BLaER1 treated with 17β-estradiol and CSF1 and Interleukin-3, amounts not matched to agents 10 nM and 100 nM (cell line): ENCODE measurements around the gene DAND5.
A peak's percentile ranks its signal among the peaks of the same experiment; 100 is the strongest.

Source experiments
- H3K27ac ChIP-seq, 11 experiments: shearing (Covaris generic); formaldehyde crosslinking; 2 replicates each; pipeline ENCODE4 v1.8.1; 2022
- H3K27me3 ChIP-seq, 11 experiments: shearing (Covaris generic); formaldehyde crosslinking; 2 replicates each; pipeline ENCODE4 v1.8.1; 2022
- H3K36me3 ChIP-seq, 11 experiments: shearing (Covaris generic); formaldehyde crosslinking; 2 replicates each; pipeline ENCODE4 v1.8.1; 2022
- H3K4me1 ChIP-seq, 10 experiments: shearing (Covaris generic); formaldehyde crosslinking; 2 replicates each; pipeline ENCODE4 v1.8.1; 2022
- H3K4me2 ChIP-seq, 11 experiments: shearing (Covaris generic); formaldehyde crosslinking; 2 replicates each; pipeline ENCODE4 v1.8.1; 2022
- H3K4me3 ChIP-seq, 10 experiments: shearing (Covaris generic); formaldehyde crosslinking; 2 replicates each; pipeline ENCODE4 v1.8.1; 2022
- H3K9ac ChIP-seq, 11 experiments: shearing (Covaris generic); formaldehyde crosslinking; 2 replicates each; pipeline ENCODE4 v1.8.1; 2022
- H3K9me3 ChIP-seq, 11 experiments: shearing (Covaris generic); formaldehyde crosslinking; replicated peaks in 1 of 11; 2 replicates each; pipeline ENCODE4 v1.8.1; 2022
- H4K20me1 ChIP-seq, 11 experiments: shearing (Covaris generic); formaldehyde crosslinking; 2 replicates each; pipeline ENCODE4 v1.8.1; 2022
- Cebpa-rat ChIP-seq, 11 experiments: shearing (Covaris generic); IDR thresholded peaks; 2 replicates each; pipeline ENCODE4 v1.8.1; 2022

The DAND5 gene

DNA sequence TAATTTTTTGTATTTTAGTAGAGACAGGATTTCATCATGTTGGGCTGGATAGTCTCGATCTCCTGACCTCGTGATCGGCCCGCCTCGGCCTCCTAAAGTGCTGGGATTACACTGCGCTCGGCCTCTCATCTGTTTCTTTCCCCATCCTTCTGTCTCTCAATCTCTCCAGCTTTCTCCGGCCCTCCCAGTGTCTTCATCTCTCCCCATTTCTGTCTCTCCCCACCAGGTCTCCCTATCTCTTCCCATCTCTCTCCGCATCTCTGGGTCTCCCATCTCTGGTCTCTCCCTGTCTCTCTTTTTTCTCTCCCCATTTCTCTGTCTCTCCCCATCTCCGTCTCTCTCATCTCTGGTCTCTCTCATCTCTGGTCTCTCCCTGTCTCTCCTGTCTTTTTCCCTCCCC lies 13.7 kb downstream of the DAND5 start:
- H4K20me1 ChIP-seq: peaks cover 0 to 16% (median 0%) of the 10 kb centered on the region in 11 experiments; a peak in 1 of 22 replicates
- peaks cover 26 to 65% (median 61%) of the 10 kb centered on the region in 10 experiments for H3K4me1 ChIP-seq
- peak overlapping the region; percentile 34 to 71 (median 62); a peak in 20 of 22 replicates for H3K9ac ChIP-seq
- no peaks in the 10 kb centered on the region for H3K36me3 ChIP-seq
- no peak for TF ChIP-seq Cebpa-rat (IDR thresholded peaks at IDR 0.05)
- no peaks in the 10 kb centered on the region for H3K9me3 ChIP-seq
- 0 out of 22 replicates have a peak, but pooled peaks cover 0 to 4% (median 0%) of the 10 kb centered on the region in 11 experiments for H3K27me3 ChIP-seq
- peak overlapping the region; percentile 42 to 67 (median 58) for H3K4me3 ChIP-seq
- peak overlapping the region in 7 of 11 experiments; percentile 13 to 51 (median 41); a peak in 7 of 22 replicates for H3K27ac ChIP-seq
- peak overlapping the region; percentile 65 to 95 (median 84) for H3K4me2 ChIP-seq

DNA sequence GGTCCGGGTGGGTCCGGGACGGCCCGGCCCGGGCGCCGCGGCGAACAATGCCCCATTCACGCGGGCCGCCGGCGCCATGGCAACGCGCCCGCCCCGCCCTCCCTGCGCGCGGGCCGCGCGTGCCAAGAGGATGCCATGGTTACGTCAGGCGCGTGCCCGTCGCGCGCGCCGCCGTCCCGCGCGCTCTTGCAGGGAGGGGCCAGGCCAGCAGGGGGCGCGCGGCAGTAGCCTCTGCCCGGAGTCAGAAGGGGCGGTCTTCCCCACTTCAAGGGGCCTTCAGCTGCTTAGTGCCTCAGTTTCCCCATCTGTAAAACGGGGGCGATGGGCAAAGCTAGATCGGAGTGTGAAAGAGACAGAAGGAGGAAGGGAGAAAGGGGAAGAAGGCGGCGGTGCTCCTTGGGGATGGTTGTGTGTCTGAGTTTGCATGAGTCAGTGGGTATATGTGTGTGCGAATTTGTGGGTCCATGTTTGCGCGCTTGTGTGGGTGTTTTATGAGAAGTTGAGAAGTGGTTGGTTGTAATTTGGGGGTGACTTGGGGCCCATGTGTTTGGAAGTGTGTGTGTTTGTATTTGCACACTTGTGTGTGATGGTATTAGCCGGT lies 14.3 kb downstream of the DAND5 start:
- H3K27ac ChIP-seq: peak overlapping the region in 6 of 11 experiments; percentile 40 to 51 (median 46); a peak in 4 of 22 replicates
- peaks cover 26 to 71% (median 63%) of the 10 kb centered on the region in 10 experiments for H3K4me1 ChIP-seq
- H3K36me3 ChIP-seq: no peaks in the 10 kb centered on the region
- H3K9ac ChIP-seq: peak overlapping the region; percentile 34 to 71 (median 62); a peak in 20 of 22 replicates
- H4K20me1 ChIP-seq: peaks cover 0 to 16% (median 0%) of the 10 kb centered on the region in 11 experiments; a peak in 1 of 22 replicates
- peak overlapping the region; percentile 42 to 67 (median 58) for H3K4me3 ChIP-seq
- H3K27me3 ChIP-seq: 0 out of 22 replicates have a peak, but pooled peaks cover 0 to 4% (median 0%) of the 10 kb centered on the region in 11 experiments
- H3K9me3 ChIP-seq: no peaks in the 10 kb centered on the region
- TF ChIP-seq Cebpa-rat (IDR thresholded peaks at IDR 0.05): no peak
- peak overlapping the region; percentile 65 to 95 (median 84) for H3K4me2 ChIP-seq

DNA sequence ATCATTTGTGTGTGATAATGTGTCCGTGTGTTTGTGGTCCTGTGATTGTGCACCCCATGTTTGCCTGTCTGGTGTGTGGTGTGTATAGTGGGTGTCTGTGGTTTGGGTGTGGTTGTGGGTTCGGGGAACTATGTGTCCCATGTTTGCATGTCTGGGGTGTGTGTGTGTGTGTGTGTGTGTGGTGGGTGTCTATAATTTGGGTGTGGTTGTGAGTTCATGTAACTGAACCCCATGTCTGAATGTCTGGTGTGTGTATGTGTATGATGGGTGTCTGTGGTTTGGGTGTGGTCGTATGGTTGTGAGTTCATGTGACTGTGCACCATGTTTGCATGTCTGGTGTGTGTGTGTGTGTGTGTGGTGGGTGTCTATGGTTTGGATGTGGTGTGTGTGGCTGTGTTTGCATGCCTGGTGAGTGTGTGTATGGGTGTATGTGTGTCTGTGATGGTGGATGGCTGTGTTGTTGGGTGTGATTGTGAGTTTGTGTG lies 14.8 kb downstream of the DAND5 start:
- Histone ChIP-seq H3K4me3 (no peak overlapping the region), H4K20me1 (peaks cover 0 to 16% (median 0%) of the 10 kb centered on the region in 11 experiments; a peak in 1 of 22 replicates), H3K36me3 (no peaks in the 10 kb centered on the region), H3K27ac (peak overlapping the region in 6 of 11 experiments; percentile 20 to 41 (median 34); a peak in 9 of 22 replicates), H3K4me1 (peaks cover 26 to 71% (median 63%) of the 10 kb centered on the region in 10 experiments), H3K4me2 (peak overlapping the region; percentile 65 to 95 (median 84)), H3K9me3 (peaks cover 0 to 3% (median 0%) of the 10 kb centered on the region in 11 experiments; a peak in 7 of 22 replicates), H3K27me3 (0 out of 22 replicates have a peak, but pooled peaks cover 0 to 4% (median 0%) of the 10 kb centered on the region in 11 experiments), H3K9ac (peak overlapping the region in 7 of 11 experiments; percentile 4 to 50 (median 33); a peak in 9 of 22 replicates)
- TF ChIP-seq Cebpa-rat (IDR thresholded peaks at IDR 0.05): no peak

DNA sequence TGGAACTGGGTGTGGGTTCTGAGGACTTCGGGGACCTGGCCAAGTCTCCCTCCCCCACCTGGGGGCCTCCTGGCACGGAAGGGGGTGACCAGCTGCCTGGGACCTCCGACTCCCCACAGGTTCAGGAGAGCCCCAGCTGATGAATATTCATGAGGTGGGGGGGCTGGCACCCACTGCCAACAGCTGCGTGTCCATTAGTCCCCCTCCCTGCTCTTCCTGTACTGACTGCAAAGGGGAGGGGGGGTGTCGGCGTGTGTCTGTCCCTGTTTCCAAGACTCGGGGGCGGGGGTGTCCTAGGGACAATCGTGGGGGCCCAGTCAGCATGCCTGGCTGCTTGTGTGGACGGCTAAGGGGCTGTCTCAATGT lies 15.3 kb downstream of the DAND5 start:
- Histone ChIP-seq H3K4me3 (peak overlapping the region in 3 of 10 experiments; percentile 1 to 7 (median 6); a peak in 1 of 20 replicates), H4K20me1 (peaks cover 0 to 16% (median 0%) of the 10 kb centered on the region in 11 experiments; a peak in 1 of 22 replicates), H3K9me3 (peaks cover 0 to 7% (median 0%) of the 10 kb centered on the region in 11 experiments; a peak in 7 of 22 replicates), H3K4me2 (peak overlapping the region; percentile 65 to 95 (median 84)), H3K27ac (peak overlapping the region in 9 of 11 experiments; percentile 2 to 41 (median 31); a peak in 13 of 22 replicates), H3K27me3 (0 out of 22 replicates have a peak, but pooled peaks cover 0 to 4% (median 0%) of the 10 kb centered on the region in 11 experiments), H3K4me1 (peaks cover 26 to 72% (median 62%) of the 10 kb centered on the region in 10 experiments), H3K36me3 (no peaks in the 10 kb centered on the region), H3K9ac (peak overlapping the region in 7 of 11 experiments; percentile 4 to 50 (median 33); a peak in 10 of 22 replicates)
- no peak for TF ChIP-seq Cebpa-rat (IDR thresholded peaks at IDR 0.05)

DNA sequence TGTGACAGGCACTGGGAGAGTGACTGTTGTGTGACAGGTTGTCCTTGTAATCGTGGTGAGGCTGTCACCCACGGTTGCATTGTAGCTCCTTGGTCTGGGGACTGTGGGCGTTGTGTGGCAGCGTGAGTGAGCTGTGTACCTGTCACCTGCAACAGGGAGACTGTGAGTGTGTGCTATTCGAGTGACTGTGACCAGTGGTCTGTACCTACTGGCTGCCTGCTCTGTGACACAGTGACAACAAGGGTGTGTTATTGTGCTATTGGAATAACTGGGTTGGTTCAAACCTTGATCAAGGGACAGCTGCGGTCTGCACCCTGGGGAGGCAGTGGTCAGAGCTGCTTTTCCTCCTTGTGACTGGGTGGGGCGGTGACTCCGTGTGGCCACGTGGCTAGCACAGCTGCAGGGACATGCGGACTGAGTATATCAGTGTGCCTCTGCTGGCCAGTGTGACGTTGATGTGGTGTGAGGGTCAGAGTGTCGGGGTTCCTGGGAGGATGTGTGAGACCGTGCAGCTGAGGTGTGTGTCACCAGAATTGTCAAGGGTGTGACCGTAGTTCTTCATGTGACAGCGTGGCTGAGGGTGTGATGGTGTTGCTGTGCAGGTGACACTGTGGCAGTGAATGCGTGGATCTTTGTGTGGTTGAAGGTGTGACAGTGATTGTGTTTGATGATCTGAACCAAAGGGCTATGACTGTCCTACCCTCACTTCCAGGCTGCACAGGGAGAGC lies 15.8 kb downstream of the DAND5 start:
- peak overlapping the region; percentile 65 to 95 (median 84) for H3K4me2 ChIP-seq
- peaks cover 0 to 16% (median 0%) of the 10 kb centered on the region in 11 experiments; a peak in 1 of 22 replicates for H4K20me1 ChIP-seq
- H3K9ac ChIP-seq: peak overlapping the region in 7 of 11 experiments; percentile 4 to 50 (median 33); a peak in 10 of 22 replicates
- 0 out of 22 replicates have a peak, but pooled peaks cover 0 to 4% (median 0%) of the 10 kb centered on the region in 11 experiments for H3K27me3 ChIP-seq
- peak overlapping the region in 10 of 11 experiments; percentile 2 to 41 (median 32); a peak in 13 of 22 replicates for H3K27ac ChIP-seq
- no peaks in the 10 kb centered on the region for H3K36me3 ChIP-seq
- peaks cover 26 to 70% (median 57%) of the 10 kb centered on the region in 10 experiments for H3K4me1 ChIP-seq
- H3K4me3 ChIP-seq: peak overlapping the region in 3 of 10 experiments; percentile 1 to 7 (median 6); a peak in 1 of 20 replicates
- TF ChIP-seq Cebpa-rat (IDR thresholded peaks at IDR 0.05): no peak
- peaks cover 0 to 7% (median 0%) of the 10 kb centered on the region in 11 experiments; a peak in 7 of 22 replicates for H3K9me3 ChIP-seq

DNA sequence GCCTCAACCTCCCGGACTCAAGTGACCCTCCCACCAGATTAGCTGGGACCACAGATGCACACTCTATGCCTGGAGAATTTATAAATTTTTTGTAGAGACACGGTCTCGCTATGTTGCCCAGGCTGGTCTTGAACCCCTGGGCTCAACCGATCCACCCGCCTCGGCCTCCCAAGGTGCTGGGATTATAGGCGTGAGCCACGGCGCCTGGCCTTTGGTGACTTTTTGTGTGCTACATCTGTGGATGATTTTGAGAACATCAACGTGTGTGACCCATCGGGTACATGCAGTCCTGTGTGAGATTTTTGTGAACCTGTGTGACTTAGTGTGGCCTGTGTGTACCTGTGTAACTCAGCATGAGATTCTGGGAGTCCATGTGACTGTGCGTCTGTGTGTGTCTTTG lies 17.4 kb downstream of the DAND5 start:
- peaks cover 0 to 7% (median 0%) of the 10 kb centered on the region in 11 experiments; a peak in 7 of 22 replicates for H3K9me3 ChIP-seq
- peaks cover 0 to 16% (median 0%) of the 10 kb centered on the region in 11 experiments; a peak in 1 of 22 replicates for H4K20me1 ChIP-seq
- H3K4me3 ChIP-seq: no peak overlapping the region
- H3K27ac ChIP-seq: no peak overlapping the region
- H3K4me1 ChIP-seq: peaks cover 26 to 74% (median 61%) of the 10 kb centered on the region in 10 experiments
- 0 out of 22 replicates have a peak, but pooled peaks cover 0 to 4% (median 0%) of the 10 kb centered on the region in 11 experiments for H3K27me3 ChIP-seq
- no peaks in the 10 kb centered on the region for H3K36me3 ChIP-seq
- TF ChIP-seq Cebpa-rat (IDR thresholded peaks at IDR 0.05): no peak
- no peak overlapping the region for H3K9ac ChIP-seq
- H3K4me2 ChIP-seq: peak overlapping the region in 8 of 11 experiments; percentile 44 to 93 (median 86); a peak in 12 of 22 replicates

DNA sequence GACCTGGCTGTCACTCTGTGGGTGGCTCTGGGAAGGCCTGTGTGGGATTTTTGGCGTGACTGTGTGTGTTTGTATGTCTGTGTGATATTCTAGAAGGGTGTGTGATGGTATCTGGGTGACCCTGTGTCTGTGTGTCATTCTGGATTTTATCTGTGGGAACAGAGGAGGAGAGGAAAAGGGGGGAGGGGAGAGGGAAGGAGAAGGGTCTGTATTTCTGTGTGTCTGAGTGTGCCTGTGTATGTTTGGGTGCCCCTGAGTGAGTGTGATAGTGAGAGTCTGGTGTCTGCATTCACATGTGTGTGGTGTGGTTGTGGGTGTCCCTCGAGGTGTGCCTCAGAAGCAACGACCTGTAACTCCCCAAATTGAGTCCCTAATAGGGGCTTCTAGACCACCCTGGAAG lies 17.8 kb downstream of the DAND5 start:
- Histone ChIP-seq H3K9ac (peak overlapping the region in 1 of 11 experiments; percentile 40; a peak in 1 of 22 replicates), H4K20me1 (peaks cover 0 to 16% (median 0%) of the 10 kb centered on the region in 11 experiments; a peak in 1 of 22 replicates), H3K9me3 (peaks cover 0 to 7% (median 0%) of the 10 kb centered on the region in 11 experiments; a peak in 7 of 22 replicates), H3K4me2 (peak overlapping the region in 8 of 11 experiments; percentile 44 to 93 (median 86); a peak in 16 of 22 replicates), H3K36me3 (no peaks in the 10 kb centered on the region), H3K4me1 (peaks cover 26 to 75% (median 61%) of the 10 kb centered on the region in 10 experiments), H3K4me3 (no peak overlapping the region), H3K27ac (peak overlapping the region in 4 of 11 experiments; percentile 5 to 47 (median 30); a peak in 4 of 22 replicates), H3K27me3 (0 out of 22 replicates have a peak, but pooled peaks cover 0 to 4% (median 0%) of the 10 kb centered on the region in 11 experiments)
- TF ChIP-seq Cebpa-rat (IDR thresholded peaks at IDR 0.05): no peak
